GM23338 (cell line): ENCODE results near the gene RPUSD1. TPM values are rescaled to one million over a fixed set of nuclear protein-coding genes. Genes with fewer than 3 reads are reported as not detected.

Source experiments
- ATAC-seq: fragments of 200-7000 bp; cut with Tn5 transposase; 3 replicates; pipeline ENCODE4 v1.9.1; 2020
- DNase-seq: peaks from one replicate; pipeline ENCODE4 v3.0.0-alpha.2; 2015; ENCODE audit warnings: low spot score
- H2AFZ ChIP-seq: fragments of 200-600 bp; sonication (generic); 2 replicates; pipeline ENCODE4 v1.8.0; 2016; ENCODE audit warnings: antibody characterized with exemption, mild to moderate bottlenecking, moderate library complexity
- H3F3A ChIP-seq: fragments of 200-600 bp; sonication (generic); replicated peaks from 2 replicates; pipeline ENCODE4 v1.8.0; 2017; ENCODE audit warnings: antibody characterized with exemption, mixed run types, low read depth
- H3K27ac ChIP-seq: fragments of 200-600 bp; sonication (generic); 2 replicates; pipeline ENCODE4 v1.6.1; 2016; ENCODE audit warnings: low read depth
- H3K27me3 ChIP-seq: fragments of 200-600 bp; sonication (generic); 2 replicates; pipeline ENCODE4 v1.8.0; 2016; ENCODE audit warnings: mild to moderate bottlenecking, mixed run types, moderate library complexity; ENCODE audit not compliant: insufficient read depth
- H3K36me3 ChIP-seq: fragments of 200-600 bp; sonication (generic); 2 replicates; pipeline ENCODE4 v1.8.0; 2016; ENCODE audit warnings: mild to moderate bottlenecking; ENCODE audit not compliant: insufficient read depth
- H3K4me1 ChIP-seq: fragments of 200-600 bp; sonication (generic); 2 replicates; pipeline ENCODE4 v1.8.0; 2016; ENCODE audit warnings: mild to moderate bottlenecking, moderate library complexity; ENCODE audit not compliant: insufficient read depth
- H3K4me2 ChIP-seq: fragments of 200-600 bp; sonication (generic); 2 replicates; pipeline ENCODE4 v1.7.1; 2017; ENCODE audit warnings: mixed run types
- H3K4me3 ChIP-seq: fragments of 200-600 bp; sonication (generic); 2 replicates; pipeline ENCODE4 v1.6.1; 2016; ENCODE audit warnings: mixed run types
- H3K79me2 ChIP-seq: fragments of 200-600 bp; sonication (generic); replicated peaks from 2 replicates; pipeline ENCODE4 v1.8.0; 2017; ENCODE audit warnings: mild to moderate bottlenecking; ENCODE audit not compliant: insufficient read depth
- H3K9me2 ChIP-seq: fragments of 200-600 bp; sonication (generic); 2 replicates; pipeline ENCODE4 v1.8.0; 2017; ENCODE audit not compliant: insufficient read depth
- H4K20me1 ChIP-seq: fragments of 200-600 bp; sonication (generic); replicated peaks from 2 replicates; pipeline ENCODE4 v1.8.0; 2017; ENCODE audit warnings: mild to moderate bottlenecking; ENCODE audit not compliant: insufficient read depth
- H3K27ac Mint-ChIP-seq: 2 replicates; pipeline ENCODE4 v1.8.0; 2020; ENCODE audit warnings: inconsistent platforms, mild to moderate bottlenecking, moderate library complexity, mixed read lengths
- H3K27me3 Mint-ChIP-seq: 3 replicates; pipeline ENCODE4 v1.8.0; 2022; ENCODE audit warnings: low read depth, mild to moderate bottlenecking, moderate library complexity, mixed read lengths, inconsistent platforms; ENCODE audit not compliant: insufficient read depth, poor library complexity
- H3K36me3 Mint-ChIP-seq: 3 replicates; pipeline ENCODE4 v1.8.0; 2021; ENCODE audit warnings: low read depth, mild to moderate bottlenecking, inconsistent platforms, moderate library complexity, mixed read lengths
- H3K4me1 Mint-ChIP-seq: 3 replicates; pipeline ENCODE4 v1.8.0; 2020; ENCODE audit warnings: mild to moderate bottlenecking, inconsistent platforms, mixed read lengths
- H3K4me3 Mint-ChIP-seq: 3 replicates; pipeline ENCODE4 v1.8.0; 2021; ENCODE audit warnings: moderate library complexity, mild to moderate bottlenecking, inconsistent platforms, mixed read lengths
- H3K9me3 Mint-ChIP-seq: 3 replicates; pipeline ENCODE4 v1.8.0; 2020; ENCODE audit warnings: moderate library complexity, mild to moderate bottlenecking, inconsistent platforms, mixed read lengths
- CREB1 ChIP-seq: fragments of 250-450 bp; sonication (Bioruptor Pico); IDR thresholded peaks from 2 replicates; pipeline ENCODE4 v1.5.0; 2020; ENCODE audit warnings: low read depth, mild to moderate bottlenecking, moderate library complexity
- EZH2 ChIP-seq: fragments of 200-600 bp; sonication (generic); IDR thresholded peaks from one replicate; pipeline ENCODE4 v1.8.0; 2017; ENCODE audit warnings: antibody characterized with exemption, mild to moderate bottlenecking, low read depth; ENCODE audit not compliant: unreplicated experiment
- EZH2phosphoT487 ChIP-seq: fragments of 200-600 bp; sonication (generic); IDR thresholded peaks from one replicate; pipeline ENCODE4 v1.8.1; 2018; ENCODE audit warnings: antibody characterized with exemption; ENCODE audit not compliant: unreplicated experiment
- NANOG ChIP-seq: IDR thresholded peaks from 2 replicates; pipeline ENCODE4 v1.6.1; 2016; ENCODE audit warnings: antibody characterized with exemption, borderline replicate concordance
- POLR2AphosphoS5 ChIP-seq: IDR thresholded peaks from 2 replicates; pipeline ENCODE4 v1.6.1; 2016; ENCODE audit warnings: antibody characterized with exemption, low read depth
- STAT1 ChIP-seq: IDR thresholded peaks from one replicate; pipeline ENCODE4 v1.6.1; 2016; ENCODE audit warnings: antibody characterized with exemption; ENCODE audit not compliant: unreplicated experiment
- ZNF462 ChIP-seq: fragments of 250-450 bp; sonication (Bioruptor Pico); IDR thresholded peaks from 2 replicates; pipeline ENCODE4 v1.5.0; 2020; ENCODE audit warnings: mild to moderate bottlenecking, moderate library complexity
- polyA plus RNA-seq: library from polyadenylated mRNA; unstranded; fragments of >200 nt; fragmentation: Nextera tagmentation; extraction: Ambion mirVana; gene quantifications from 2 replicates; pipeline ENCODE4 v1.2.1, GENCODE V29; 2016
- total RNA-seq: library from RNA; depleted of rRNA; stranded (reverse); fragments of >200 nt; shearing (Covaris generic); gene quantifications from 2 replicates; pipeline ENCODE4 v1.2.3, GENCODE V29; 2014

The RPUSD1 gene
- total and polyA plus RNA-seq, 2 experiments from 2014 or later, result 19.1 to 79.5 TPM

DNA sequence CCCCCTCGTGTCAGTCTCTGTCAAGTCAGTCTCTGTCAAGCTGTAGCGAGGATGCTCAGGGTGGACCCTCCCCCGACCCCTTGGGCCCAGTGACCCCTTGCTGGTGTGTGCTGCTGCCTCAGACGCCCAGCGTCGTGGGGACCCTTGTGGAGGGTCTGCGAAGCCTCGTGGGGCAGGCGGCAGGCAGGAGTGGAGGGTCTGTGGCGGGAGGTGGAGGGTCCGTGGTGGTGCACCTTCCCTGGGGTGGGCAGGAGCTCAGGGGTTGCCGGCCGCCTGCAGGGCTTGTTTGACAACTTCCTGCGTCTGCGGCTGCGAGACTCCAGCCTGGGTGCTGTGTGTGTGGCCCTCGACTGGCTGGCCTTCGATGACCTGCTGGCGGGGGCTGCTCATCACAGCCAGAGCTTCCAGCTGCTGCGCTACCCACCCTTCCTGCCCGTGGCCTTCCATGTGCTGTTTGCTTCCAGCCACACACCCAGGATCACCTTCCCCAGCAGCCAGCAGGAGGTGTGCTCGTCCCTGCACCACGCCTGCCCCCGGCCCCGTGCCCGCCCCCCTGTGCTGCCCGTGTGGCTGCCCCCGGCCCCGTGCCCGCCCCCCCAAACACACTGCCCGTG is 6.8 kb upstream of the RPUSD1 start (continued):
- TF ChIP-seq ZNF462 (no peak), CREB1 (CRISPR knock-in tag) (no peak), STAT1 (no peak), EZH2phosphoT487 (no peak)

DNA sequence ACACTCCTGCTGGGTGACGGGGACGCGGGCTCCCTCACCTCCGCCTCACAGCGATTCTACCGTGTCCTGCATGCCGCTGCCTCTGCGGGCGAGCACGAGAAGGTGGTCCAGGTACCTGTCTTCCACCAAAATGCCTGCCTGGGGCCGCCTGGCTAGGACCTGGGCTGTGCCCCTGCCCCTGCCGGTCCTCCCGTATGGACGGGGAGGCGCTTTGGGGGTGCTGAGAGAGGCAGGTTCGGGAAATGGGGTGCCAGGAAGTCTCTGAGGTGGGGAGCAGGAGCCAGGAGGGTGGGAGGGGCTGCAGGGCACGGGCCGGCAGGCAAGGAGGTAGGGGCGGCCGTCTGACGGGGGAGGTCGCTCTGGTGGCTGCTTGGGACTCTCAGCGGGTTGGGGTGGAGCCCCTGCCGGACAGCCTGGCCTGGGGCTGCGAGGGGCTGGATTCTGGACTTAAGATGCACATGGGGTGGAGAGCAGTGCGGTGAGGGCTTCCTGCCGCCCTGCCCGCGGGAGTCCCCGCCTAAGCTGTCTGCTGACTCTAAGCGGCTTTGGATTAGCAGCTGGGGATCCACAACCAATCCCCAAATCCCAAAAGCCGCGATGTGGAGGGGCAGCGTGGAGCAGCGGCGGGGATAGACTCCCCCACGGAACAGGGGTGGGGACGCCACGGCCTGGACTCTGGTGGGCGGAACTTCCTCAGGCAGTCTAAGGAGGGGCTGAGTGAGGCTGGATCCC is 6.1 kb upstream of the RPUSD1 start:
- Histone ChIP-seq H4K20me1 (peaks cover 12% of the 10 kb centered on the region), H3K9me2 (no peaks in the 10 kb centered on the region), H3K4me3 (no peak overlapping the region), H3K4me2 (no peak overlapping the region), H3K36me3 (no peaks in the 10 kb centered on the region; the same call in 1 of the 2 replicates), H3F3A (no peaks in the 10 kb centered on the region), H2AFZ (no peak overlapping the region), H3K27ac (no peak overlapping the region), H3K27me3 (no peaks in the 10 kb centered on the region), H3K4me1 (no peaks in the 10 kb centered on the region), H3K79me2 (peaks cover 8% of the 10 kb centered on the region; the same call in 1 of the 2 replicates)
- ATAC-seq (no peak), DNase-seq (no peak)
- peaks cover 38% of the 10 kb centered on the region for H3K36me3 Mint-ChIP-seq
- no peak overlapping the region for H3K27ac Mint-ChIP-seq
- TF ChIP-seq ZNF462 (no peak), POLR2AphosphoS5 (no peak), NANOG (no peak), EZH2 (no peak)
- H3K4me3 Mint-ChIP-seq, result no peak overlapping the region
- H3K27me3 Mint-ChIP-seq, result peaks cover 17% of the 10 kb centered on the region
- no peaks in the 10 kb centered on the region; the same call in 2 of the 3 replicates for H3K9me3 Mint-ChIP-seq
- no peaks in the 10 kb centered on the region for H3K4me1 Mint-ChIP-seq
